ENCODE data around the gene MYT1.

The MYT1 gene

DNA sequence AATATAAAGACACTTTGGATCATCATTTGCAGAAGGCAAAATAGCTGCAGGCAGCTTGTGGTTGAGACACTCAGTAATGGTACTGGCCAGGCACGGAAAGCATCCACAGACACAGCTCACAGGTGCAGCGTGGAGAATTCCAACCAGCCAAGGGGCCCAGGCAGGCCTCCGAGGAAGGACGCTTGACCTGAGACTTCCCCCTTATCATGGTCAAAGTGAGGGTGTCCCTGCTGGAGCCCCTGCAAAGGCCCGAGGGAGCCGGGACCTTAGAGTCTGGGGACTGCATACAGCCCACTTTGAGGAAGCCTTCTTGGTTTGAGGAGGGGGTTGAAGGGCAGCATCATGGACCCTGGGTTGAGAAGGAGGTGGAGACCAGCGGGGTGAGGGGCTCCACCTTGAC, 15.1 kb upstream of the MYT1 start:
- H3K27ac ChIP-seq (replicated peaks; ENCODE audit: low read length) = no peak overlapping the region
- no peak overlapping the region for H2BK15ac ChIP-seq (ENCODE audit: low read length)
- H3K18ac ChIP-seq (ENCODE audit: low read length) = no peak overlapping the region
- no peak for DNase-seq (ENCODE audit: low spot score)
- peak overlapping the region; percentile 42 for H2AK5ac ChIP-seq (ENCODE audit: low read depth, low read length)
- WGBS, 2 donors (ENCODE audit: extremely low coverage in 2 of 2, insufficient read length in 2 of 2, insufficient replicate concordance in 1 of 2) = no CpG with 5 or more reads among the region's 7 CpGs
- H3K9me3 ChIP-seq (replicated peaks in 1 of 2; ENCODE audit: control insufficient read depth in 2 of 2, insufficient read depth in 1 of 2, low read depth in 1 of 2, low read length in 2 of 2) = peaks cover 13 to 20% of the 10 kb centered on the region in 2 donors
- no peak overlapping the region for H3K4me3 ChIP-seq (ENCODE audit: low read length in 2 of 2)
- H3K4me1 ChIP-seq (ENCODE audit: control insufficient read depth in 2 of 2, insufficient read depth in 1 of 2, low read depth in 1 of 2, low read length in 2 of 2) = peaks cover 0 to 30% of the 10 kb centered on the region in 2 donors
- no peak overlapping the region for H3K23ac ChIP-seq (ENCODE audit: low read depth, low read length, poor library complexity)
- H2BK120ac ChIP-seq (ENCODE audit: low read depth, low read length) = no peak overlapping the region
- H3K36me3 ChIP-seq (replicated peaks in 1 of 2; ENCODE audit: control insufficient read depth in 2 of 2, insufficient read depth in 2 of 2, low read length in 2 of 2) = no peaks in the 10 kb centered on the region
- no peak overlapping the region for H2BK12ac ChIP-seq (ENCODE audit: low read length)
- H4K91ac ChIP-seq (ENCODE audit: low read depth, low read length, poor library complexity) = peak overlapping the region; percentile 38
- H3K27me3 ChIP-seq (ENCODE audit: control insufficient read depth in 3 of 3, insufficient read depth in 3 of 3, low read depth in 1 of 3, low read length in 3 of 3) = no peaks in the 10 kb centered on the region
- H3K14ac ChIP-seq (ENCODE audit: low read length) = no peak overlapping the region
- no peak overlapping the region for H3K4ac ChIP-seq (ENCODE audit: low read length)
- H4K8ac ChIP-seq (ENCODE audit: low read depth, low read length) = no peak overlapping the region
- no peak overlapping the region for H2AFZ ChIP-seq (ENCODE audit: low read length)
- peaks cover 5% of the 10 kb centered on the region for H3K79me1 ChIP-seq (ENCODE audit: low read depth, low read length)
- H2BK5ac ChIP-seq (ENCODE audit: low read length) = no peak overlapping the region
- no peak overlapping the region for H3K4me2 ChIP-seq (ENCODE audit: insufficient read depth, low read length, poor library complexity, severe bottlenecking)
- no peak overlapping the region for H3K9ac ChIP-seq (ENCODE audit: low read depth, low read length, poor library complexity)

DNA sequence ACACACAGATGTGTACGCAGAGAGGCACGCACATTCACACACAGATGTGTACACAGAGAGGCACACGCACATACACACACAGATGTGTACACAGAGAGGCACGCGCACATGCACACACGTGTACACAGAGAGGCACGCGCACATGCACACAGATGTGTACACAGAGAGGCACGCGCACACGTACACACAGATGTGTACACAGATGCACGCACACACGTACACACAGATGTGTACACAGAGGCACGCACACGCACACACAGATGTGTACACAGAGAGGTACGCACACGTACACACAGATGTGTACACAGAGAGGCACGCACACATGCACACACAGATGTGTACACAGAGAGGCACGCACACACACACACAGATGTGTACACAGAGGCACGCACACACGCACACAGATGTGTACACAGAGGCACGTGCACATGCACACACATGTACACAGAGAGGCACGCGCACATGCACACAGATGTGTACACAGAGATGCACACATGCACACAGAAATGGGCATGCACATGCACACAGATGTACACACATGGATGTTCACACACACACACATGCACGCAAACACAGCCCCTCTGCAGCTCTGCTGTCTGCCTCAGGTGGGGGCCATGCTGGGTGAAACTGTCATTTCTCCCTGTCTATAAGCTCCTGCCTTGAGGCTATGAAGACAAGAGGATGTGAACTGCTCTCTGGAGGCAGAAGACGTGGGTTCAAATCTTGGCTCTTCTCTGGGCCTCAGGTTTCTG, 14.3 kb upstream of the MYT1 start:
- Histone ChIP-seq H3K27me3 (ENCODE audit: control insufficient read depth in 3 of 3, insufficient read depth in 3 of 3, low read depth in 1 of 3, low read length in 3 of 3) (no peaks in the 10 kb centered on the region), H3K27ac (replicated peaks; ENCODE audit: low read length) (no peak overlapping the region)

DNA sequence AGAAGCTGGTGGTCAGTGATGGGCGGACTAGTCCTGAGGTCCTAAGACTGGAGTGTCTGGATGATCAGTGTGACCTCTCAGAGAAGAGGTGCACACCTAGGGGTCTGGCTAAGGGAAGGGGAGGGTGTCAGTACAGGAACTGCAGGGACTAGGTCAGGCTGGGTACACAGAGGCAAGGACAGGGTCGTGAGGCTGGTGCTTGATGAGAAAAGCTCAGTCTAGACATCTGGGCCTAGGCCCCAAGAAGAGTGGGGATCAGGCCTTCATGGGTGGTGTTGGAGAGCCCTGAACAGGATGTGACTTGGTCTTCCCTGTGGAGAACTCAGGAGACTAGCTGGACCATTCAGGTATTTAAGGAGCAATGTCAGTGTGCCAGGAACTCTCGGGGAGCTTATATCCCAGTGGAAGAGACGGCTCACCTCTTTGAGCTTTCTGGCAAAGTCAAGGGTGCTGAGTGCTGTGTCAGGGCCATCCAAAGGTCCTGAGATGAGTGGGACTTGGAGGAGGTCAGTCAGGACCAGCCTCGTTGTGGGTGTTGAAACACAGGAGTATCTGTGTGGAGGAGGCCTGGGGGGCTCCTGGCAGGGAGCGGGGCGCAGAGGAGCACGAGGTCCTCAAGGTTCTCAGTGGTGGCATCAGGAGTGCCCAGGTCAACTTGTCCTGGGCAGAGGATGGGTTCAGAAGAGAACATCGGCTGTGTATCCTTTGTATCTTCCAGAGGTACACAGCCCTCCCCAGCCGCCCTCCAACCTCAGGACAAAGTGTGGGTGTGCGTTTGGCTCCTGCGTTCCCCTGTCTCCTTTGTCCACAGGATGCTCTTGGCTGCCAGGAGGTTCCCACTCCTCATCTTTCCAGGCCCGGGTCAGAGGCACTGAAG, 13.3 kb upstream of the MYT1 start:
- Histone ChIP-seq H3K27me3 (ENCODE audit: control insufficient read depth in 3 of 3, insufficient read depth in 3 of 3, low read depth in 1 of 3, low read length in 3 of 3) (no peaks in the 10 kb centered on the region), H2AK5ac (ENCODE audit: low read depth, low read length) (peak overlapping the region; percentile 53), H3K9ac (ENCODE audit: low read depth, low read length, poor library complexity) (no peak overlapping the region), H3K4me2 (ENCODE audit: insufficient read depth, low read length, poor library complexity, severe bottlenecking) (no peak overlapping the region), H4K91ac (ENCODE audit: low read depth, low read length, poor library complexity) (no peak overlapping the region), H3K14ac (ENCODE audit: low read length) (no peak overlapping the region), H3K27ac (replicated peaks; ENCODE audit: low read length) (peak overlapping the region; percentile 41), H2BK12ac (ENCODE audit: low read length) (no peak overlapping the region), H3K4me1 (ENCODE audit: control insufficient read depth in 2 of 2, insufficient read depth in 1 of 2, low read depth in 1 of 2, low read length in 2 of 2) (peaks cover 6 to 34% of the 10 kb centered on the region in 2 donors), H2AFZ (ENCODE audit: low read length) (no peak overlapping the region), H3K4me3 (ENCODE audit: low read length in 2 of 2) (no peak overlapping the region), H4K8ac (ENCODE audit: low read depth, low read length) (no peak overlapping the region), H3K18ac (ENCODE audit: low read length) (peak overlapping the region; percentile 65), H2BK120ac (ENCODE audit: low read depth, low read length) (no peak overlapping the region), H2BK15ac (ENCODE audit: low read length) (no peak overlapping the region), H3K4ac (ENCODE audit: low read length) (no peak overlapping the region), H3K36me3 (replicated peaks in 1 of 2; ENCODE audit: control insufficient read depth in 2 of 2, insufficient read depth in 2 of 2, low read length in 2 of 2) (no peaks in the 10 kb centered on the region), H3K23ac (ENCODE audit: low read depth, low read length, poor library complexity) (no peak overlapping the region), H3K9me3 (replicated peaks in 1 of 2; ENCODE audit: control insufficient read depth in 2 of 2, insufficient read depth in 1 of 2, low read depth in 1 of 2, low read length in 2 of 2) (peaks cover under 1 to 7% of the 10 kb centered on the region in 2 donors), H3K79me1 (ENCODE audit: low read depth, low read length) (peaks cover 3% of the 10 kb centered on the region), H2BK5ac (ENCODE audit: low read length) (no peak overlapping the region)
- DNase-seq (ENCODE audit: low spot score) = no peak
- WGBS, 2 donors (ENCODE audit: extremely low coverage in 2 of 2, insufficient read length in 2 of 2, insufficient replicate concordance in 1 of 2) = no CpG with 5 or more reads among the region's 13 CpGs

More for the DNA sequence above, 14.3 kb upstream of the MYT1 start:
- H2BK12ac ChIP-seq (ENCODE audit: low read length) = peak overlapping the region; percentile 44
- no peaks in the 10 kb centered on the region for H3K36me3 ChIP-seq (replicated peaks in 1 of 2; ENCODE audit: control insufficient read depth in 2 of 2, insufficient read depth in 2 of 2, low read length in 2 of 2)
- no peak overlapping the region for H4K8ac ChIP-seq (ENCODE audit: low read depth, low read length)
- no peak overlapping the region for H2BK5ac ChIP-seq (ENCODE audit: low read length)
- no peak overlapping the region for H3K9ac ChIP-seq (ENCODE audit: low read depth, low read length, poor library complexity)
- peak overlapping the region; percentile 28 for H2BK15ac ChIP-seq (ENCODE audit: low read length)
- H3K14ac ChIP-seq (ENCODE audit: low read length) = peak overlapping the region; percentile 1
- H2AFZ ChIP-seq (ENCODE audit: low read length) = no peak overlapping the region
- peaks cover 0 to 30% of the 10 kb centered on the region in 2 donors for H3K4me1 ChIP-seq (ENCODE audit: control insufficient read depth in 2 of 2, insufficient read depth in 1 of 2, low read depth in 1 of 2, low read length in 2 of 2)
- H3K18ac ChIP-seq (ENCODE audit: low read length) = peak overlapping the region; percentile 30
- no peak overlapping the region for H3K4ac ChIP-seq (ENCODE audit: low read length)
- no CpG with 5 or more reads among the region's 26 CpGs for WGBS, 2 donors (ENCODE audit: extremely low coverage in 2 of 2, insufficient read length in 2 of 2, insufficient replicate concordance in 1 of 2)
- H4K91ac ChIP-seq (ENCODE audit: low read depth, low read length, poor library complexity) = no peak overlapping the region
- peak overlapping the region in 1 of 2 donors; percentile 59 for H3K4me3 ChIP-seq (ENCODE audit: low read length in 2 of 2)
- H2AK5ac ChIP-seq (ENCODE audit: low read depth, low read length) = no peak overlapping the region
- H3K4me2 ChIP-seq (ENCODE audit: insufficient read depth, low read length, poor library complexity, severe bottlenecking) = no peak overlapping the region
- no peak overlapping the region for H2BK120ac ChIP-seq (ENCODE audit: low read depth, low read length)
- H3K23ac ChIP-seq (ENCODE audit: low read depth, low read length, poor library complexity) = peak overlapping the region; percentile 70
- peaks cover 9 to 14% of the 10 kb centered on the region in 2 donors for H3K9me3 ChIP-seq (replicated peaks in 1 of 2; ENCODE audit: control insufficient read depth in 2 of 2, insufficient read depth in 1 of 2, low read depth in 1 of 2, low read length in 2 of 2)
- no peak for DNase-seq (ENCODE audit: low spot score)
- H3K79me1 ChIP-seq (ENCODE audit: low read depth, low read length) = peaks cover 3% of the 10 kb centered on the region
